GM19455 (cell line): Measurements from ENCODE around the gene C1QTNF1.
"Not testable (repeated sequence)": the region's sequence is repeated elsewhere in the genome, so short reads cannot be mapped to it uniquely, and the experiment has no call there.

ENCODE experiments used
- ATAC-seq: cut with Tn5 transposase; IDR thresholded peaks from one replicate; pipeline ENCODE4 v1.9.1; 2021; ENCODE audit not compliant: unreplicated experiment

C1QTNF1 gene

DNA sequence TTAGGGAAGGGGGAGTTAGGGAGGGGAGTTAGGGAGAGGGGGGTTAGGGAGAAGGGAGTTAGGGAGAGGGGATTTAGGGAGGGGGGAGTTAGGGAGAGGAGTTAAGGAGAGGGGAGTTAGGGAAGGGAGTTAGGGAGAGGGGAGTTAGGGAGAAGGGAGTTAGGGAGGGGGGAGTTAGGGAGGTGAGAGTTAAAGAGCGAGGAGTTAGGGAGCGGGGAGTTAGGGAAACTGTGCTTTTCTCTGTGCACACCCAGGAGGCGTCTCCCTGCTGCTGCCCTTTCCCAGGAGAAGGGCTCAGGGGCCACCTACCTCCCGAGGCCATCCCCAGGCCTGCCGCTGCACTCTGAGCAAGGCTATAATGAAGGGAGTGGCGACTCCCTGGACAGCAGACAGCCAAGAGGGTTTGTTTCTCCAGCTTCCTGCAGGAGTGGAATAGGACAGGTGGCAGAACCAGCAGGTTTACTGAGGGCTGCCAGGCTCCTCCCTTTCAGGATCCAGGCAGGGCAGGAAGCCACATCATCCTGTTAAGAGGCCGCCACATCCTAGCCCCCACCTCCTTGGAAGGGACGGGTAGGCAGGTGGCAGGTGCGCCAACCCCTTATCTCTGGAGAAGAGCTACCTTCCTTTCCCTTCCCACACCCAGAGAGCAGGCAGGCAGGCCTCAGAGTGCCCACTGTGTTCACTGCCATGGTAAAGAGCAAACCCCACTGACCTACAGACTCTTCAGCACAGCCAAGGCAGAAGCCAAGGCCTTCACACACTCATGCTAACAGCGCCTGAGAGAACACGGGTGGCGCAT is 18.7 kb upstream of the C1QTNF1 start:
- no peak for ATAC-seq

DNA sequence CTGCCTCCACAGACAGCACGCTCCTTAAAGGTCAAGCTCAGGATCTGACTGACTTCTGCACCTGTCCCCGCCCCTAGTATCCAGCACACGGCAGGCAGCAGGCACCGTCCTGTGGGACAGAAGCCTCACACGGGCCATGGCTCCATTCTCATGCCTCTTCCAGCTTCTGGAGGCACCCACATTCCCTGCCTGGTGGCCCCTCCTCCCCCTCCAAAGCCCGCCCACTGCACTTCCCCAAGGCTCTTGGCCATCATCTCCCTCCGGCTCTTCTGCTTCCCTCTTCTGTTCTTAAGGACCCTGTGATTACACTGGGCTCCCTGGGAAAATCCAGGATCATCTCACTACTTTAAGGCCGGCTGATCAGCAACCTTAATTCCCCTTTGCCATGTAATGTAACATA is 17.9 kb upstream of the C1QTNF1 start:
- ATAC-seq, result no peak

DNA sequence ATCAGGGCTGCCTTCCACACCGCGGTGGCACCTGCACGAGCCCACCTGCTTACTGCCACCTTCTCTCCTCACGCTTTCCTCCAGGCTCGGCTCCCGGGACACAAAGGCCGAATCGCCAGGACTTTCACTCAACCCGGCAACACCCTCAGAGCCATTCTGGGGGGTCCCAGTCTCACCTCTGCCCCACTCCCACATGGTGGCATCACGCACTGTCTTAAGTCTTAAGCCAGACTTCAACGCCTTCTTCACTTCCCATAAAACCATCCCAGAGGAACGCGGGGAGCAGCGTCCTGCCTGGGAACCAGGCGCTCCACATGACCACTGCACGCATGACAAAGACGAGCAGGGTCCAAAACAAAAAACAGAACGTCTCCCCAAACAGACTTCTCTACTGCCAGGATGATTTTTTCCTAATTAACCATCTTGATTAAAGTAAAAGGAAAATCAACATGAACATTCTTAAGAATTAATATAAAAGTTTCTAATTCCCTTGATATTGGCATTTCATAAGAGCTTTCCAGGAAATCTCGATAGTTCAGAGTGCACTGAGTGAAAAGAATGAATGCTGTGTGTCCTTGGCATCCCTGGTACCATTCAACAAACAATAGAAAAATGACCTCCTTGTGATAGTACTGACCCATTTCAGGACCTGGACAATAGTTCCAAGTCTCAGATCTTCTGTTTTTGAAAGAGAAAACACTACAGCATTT is 17.0 kb upstream of the C1QTNF1 start:
- ATAC-seq, result no peak

DNA sequence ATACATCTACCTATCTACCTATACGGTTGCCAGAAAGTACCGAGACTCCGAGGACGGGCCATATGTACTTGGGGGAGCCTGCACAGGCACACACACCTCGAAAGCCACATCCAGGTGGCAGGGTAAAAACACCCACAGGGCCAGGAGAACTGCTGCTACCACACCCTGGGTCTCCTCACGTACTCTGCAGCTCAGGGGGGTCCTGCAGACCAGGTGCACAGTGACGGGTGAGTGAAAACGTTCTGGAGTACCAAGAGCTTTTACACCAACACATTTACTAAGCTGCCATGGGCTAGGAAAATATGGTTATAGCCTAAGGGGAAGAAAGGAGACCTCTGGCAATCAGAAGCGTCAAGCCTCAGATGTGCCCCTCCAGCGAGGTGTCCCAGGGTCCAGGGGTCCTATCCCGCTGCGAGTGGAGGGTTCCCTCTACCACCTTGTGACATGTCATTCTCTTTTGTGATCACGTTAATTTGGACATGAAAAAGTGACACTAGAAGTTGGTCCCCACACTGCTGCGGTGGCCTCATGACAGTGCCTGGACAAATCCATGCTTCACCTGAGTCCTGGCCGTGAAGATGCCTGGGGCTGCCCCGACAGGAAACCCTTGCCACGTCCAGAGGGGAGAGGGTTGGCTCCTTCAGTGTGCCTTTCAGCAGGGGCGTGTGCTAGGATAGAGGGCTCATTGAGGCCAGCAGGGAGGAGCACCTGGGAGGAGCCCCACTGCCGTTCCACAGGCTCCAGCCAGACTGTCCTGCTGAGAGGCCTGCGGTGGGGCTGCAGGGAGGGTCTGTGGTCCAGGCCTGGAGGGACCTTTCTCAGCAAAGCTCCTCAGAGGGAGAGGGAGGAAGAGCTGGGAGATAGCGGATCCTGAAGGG is 16.2 kb upstream of the C1QTNF1 start:
- ATAC-seq, result no peak

DNA sequence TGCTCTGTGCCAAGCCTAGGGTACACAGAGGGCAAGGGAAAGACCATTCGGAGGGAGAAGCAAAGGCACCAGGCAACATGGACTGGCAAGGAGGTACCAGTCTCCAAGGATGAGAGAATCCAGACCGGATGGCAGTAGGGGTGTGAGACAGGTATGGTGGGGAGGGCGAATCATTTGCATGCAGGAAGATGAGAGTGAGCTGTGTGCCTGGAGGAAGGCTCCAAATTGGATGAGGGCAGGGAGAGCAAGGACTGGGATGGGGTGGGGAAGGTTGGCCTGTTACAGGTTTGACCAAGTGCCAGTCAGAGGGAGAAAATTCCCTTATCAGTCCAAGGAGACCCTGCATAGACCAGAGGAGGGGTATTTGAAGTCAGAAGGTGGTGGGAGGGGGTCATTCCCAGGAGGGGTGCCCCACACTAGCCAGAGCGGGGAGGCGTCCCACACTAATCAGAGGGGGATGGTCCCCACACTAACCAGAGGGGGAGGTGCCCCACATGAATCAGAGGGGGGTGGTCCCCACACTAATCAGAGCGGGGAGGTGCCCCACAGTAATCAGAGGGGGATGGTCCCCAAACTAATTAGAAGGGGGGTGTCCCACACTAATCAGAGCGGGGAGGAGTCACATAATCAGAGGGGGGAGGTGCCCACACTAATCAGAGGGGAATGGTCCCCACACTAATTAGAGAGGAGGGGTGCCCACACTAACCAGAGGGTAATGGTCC is 15.1 kb upstream of the C1QTNF1 start:
- no peak for ATAC-seq

DNA sequence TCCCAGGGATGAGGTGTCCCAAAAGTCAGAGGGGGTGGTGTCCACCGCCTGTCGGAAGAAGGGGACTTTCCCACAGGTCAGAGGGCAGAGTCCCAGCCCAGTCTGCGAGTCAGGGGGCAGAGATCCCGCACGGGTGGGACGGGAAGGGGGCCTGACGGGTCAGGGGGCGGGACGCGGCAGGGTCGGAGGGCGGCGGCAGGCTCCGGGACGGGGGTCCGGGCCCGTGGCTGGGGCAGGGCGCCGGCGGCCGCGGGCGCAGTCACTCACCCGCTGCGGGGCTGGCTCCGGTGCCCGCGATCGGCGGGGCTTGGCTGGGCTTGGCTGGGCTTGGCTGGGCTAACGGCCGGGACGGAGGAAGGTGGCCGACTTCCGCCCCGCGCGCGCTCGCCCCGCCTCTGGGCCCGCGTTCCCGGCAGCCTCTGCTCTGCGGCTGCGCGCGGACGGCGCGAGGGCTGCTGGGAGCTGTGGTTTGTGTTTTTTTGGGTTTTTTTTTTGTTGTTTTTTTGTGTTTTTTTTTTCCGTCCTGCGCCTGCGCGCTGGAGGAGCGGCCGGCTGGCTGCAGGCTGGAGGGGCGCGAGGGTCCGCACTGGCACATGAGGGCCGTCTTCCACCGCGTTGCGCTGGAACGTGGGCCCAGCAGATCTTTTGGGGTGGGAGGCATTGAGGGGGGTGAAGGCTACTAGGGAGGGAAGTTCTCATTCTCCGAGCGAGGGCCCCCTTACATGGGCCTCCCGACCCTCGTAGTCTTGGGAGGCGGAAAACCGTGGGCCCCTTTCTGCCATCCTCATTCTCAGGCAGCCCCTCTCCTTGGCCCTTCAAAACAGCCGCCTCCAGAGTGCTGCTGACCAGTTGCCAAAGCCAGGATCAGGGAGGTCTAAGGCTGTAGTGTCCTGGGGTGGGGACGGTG is 14.3 kb upstream of the C1QTNF1 start, which contains the start of gene CANT1:
TSS of gene CANT1 (minus strand) at position 368 of the 907 bp plus-strand sequence. CDS start 12,142 bp downstream, outside the sequence.
- ATAC-seq, result peak; percentile 88

DNA sequence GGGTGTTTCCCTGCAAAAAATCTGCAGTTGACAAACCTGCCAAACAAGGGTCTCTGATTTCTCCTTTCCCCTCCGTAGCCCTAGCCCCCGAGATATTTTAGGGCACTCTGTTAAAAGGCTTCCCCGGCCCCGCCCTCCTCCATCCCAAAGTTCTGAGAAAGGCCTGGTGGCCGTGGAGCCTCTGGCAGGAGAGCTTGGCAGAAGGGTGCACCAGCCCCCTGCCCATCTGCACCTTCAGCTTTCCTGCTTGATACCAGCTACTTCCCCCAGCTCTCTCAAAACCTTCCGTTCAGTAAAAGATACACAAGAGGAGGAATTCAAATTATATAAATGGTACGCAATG is 13.7 kb upstream of the C1QTNF1 start:
- no peak for ATAC-seq

DNA sequence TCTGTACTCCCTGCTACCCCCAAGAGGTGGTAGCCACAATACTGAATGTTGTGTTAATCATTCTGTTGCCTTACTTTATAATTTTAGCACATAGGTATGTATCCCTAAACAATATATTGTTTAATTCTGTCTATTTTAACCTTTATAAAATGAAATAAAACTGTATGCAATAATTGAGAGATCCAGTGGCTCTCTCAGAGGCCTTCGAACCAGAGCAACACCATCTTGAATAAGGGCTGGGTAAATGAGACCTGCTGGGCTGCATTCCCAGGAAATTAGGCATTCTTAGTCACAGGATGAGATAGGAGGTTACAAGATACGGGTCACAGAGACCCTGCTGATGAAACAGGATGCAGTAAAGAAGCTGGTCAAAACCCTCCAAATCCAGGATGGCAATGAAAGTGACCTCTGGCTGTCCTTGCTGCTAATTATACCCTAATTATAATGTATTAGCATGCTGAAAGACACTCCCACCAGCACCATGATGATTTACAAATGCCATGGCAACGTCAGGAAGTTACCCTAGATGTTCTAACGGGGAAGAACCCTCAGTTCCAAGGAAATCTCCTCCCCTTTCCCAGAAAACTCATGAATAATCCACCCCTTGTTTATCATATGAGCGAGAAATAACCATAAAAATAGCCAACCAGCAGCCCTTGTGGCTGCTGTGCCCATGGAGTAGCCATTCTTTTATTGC is 12.4 kb upstream of the C1QTNF1 start:
- no peak for ATAC-seq

- ATAC-seq, result no peak
Measured at GRCh38 chr17:79012563-79013134, 11.3 kb upstream of the C1QTNF1 start.

GRCh38 chr17:79014158-79014758 is 9.7 kb upstream of the C1QTNF1 start:
- no peak for ATAC-seq

- no peak for ATAC-seq
Measured at GRCh38 chr17:79017546-79018369, 6.2 kb upstream of the C1QTNF1 start.

- no peak for ATAC-seq
Measured at GRCh38 chr17:79018370-79018695, 5.6 kb upstream of the C1QTNF1 start.

DNA sequence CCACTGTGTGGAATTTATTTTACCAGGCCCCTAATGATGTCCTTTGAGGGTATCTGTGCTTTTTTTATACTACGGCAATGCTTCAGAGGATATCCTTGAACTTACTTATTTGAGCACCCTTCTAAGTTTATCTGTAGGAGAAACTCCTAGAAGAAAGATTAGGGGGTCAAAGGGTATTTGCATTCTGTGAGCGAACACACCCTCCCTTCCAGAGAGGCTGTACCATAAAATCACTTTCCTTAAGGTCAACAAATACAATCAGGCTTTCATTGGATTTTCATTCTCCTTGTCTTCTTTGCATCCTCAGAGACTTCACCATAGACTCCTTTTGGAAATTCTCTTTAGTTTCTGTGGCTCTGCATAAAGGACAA is 4.7 kb upstream of the C1QTNF1 start:
- ATAC-seq, result no peak

DNA sequence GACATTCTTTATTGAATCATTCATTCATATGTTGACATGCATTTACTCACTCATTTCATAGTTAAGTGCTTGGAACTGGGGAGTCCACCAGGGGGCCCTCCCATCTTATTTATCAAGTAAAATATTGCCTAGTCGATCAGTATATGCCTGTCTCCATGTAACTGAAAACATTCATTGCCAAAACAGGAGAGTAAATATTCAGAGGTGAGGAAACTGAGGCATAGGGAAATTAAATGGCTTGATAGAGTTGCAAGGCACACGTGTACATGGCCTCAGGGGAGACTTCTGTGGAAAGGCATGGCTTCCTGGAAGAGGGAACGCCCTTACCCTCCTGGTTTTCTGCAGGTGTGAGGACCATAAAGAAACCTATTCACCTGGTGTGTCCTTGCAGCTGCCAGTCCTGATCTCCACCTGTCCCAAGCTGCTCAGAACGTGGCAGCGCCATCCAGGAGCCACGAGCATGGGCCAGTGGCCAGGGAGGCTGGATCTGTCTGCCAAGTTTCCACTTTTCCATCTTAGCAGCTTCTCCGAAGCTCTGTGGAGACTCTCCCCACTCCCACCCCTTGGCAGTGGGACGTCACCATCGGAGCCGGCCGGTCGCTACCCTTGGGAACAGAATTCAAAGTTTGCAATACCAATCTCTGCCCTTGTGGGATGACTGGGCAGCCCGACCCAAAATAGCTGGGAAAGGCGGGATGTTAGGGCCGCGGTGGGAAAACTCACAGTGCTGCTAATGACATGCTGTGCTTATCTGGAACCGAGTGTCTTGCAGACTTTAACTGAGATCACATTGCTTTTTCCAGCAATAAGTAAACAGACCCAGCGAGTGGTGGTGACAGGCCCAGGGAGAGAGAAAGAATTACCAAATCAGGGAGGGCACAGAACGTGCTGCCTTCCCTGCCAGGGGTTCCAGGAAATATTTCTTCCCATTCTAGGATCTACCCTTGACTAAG is 4.1 kb upstream of the C1QTNF1 start:
- ATAC-seq, result no peak

- no peak for ATAC-seq
Measured at GRCh38 chr17:79020631-79021301, 3.2 kb upstream of the C1QTNF1 start.

DNA sequence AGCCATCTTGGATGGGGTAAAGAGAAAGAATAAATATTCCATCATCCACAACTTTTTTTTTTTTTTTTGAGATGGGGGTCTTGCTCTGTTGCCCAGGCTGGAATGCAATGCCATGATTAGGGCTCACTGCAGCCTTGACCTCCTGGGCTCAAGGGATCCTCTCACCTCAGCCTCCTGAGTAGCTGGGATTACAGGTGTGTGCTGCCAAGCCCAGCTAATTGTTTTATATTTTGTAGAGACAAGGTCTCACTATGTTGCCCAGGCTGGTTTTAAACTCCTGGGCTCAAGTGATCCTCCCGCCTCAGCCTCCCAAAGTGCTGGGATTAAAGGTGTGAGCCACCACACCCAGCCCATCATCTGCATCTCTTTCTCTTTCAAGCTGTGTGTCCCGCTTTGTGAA is 2.0 kb upstream of the C1QTNF1 start:
- ATAC-seq, result not testable (repeated sequence)
